Nephron progenitor cell (in vitro differentiated cells): Measurements from ENCODE around the gene DPH2.

Experiments used
- DNase-seq: peaks from one replicate; pipeline ENCODE4 v3.0.0; 2021
- H3K27ac Mint-ChIP-seq: 2 replicates; pipeline ENCODE4 v1.8.0; 2021; ENCODE audit warnings: mild to moderate bottlenecking, moderate library complexity, mixed read lengths
- H3K27me3 Mint-ChIP-seq: 2 replicates; pipeline ENCODE4 v1.8.0; 2021; ENCODE audit warnings: mild to moderate bottlenecking, low read depth, mixed read lengths; ENCODE audit not compliant: poor library complexity
- H3K36me3 Mint-ChIP-seq: 2 replicates; pipeline ENCODE4 v1.8.0; 2021; ENCODE audit warnings: low read depth, mixed read lengths
- H3K4me1 Mint-ChIP-seq: 2 replicates; pipeline ENCODE4 v1.8.0; 2021; ENCODE audit warnings: mixed read lengths
- H3K4me3 Mint-ChIP-seq: 2 replicates; pipeline ENCODE4 v1.8.0; 2021; ENCODE audit warnings: mild to moderate bottlenecking, moderate library complexity, mixed read lengths
- H3K9me3 Mint-ChIP-seq: 2 replicates; pipeline ENCODE4 v1.8.0; 2021; ENCODE audit warnings: mild to moderate bottlenecking, moderate library complexity, mixed read lengths
- TF ChIP-seq, protein P1 (sequence below): fragments of 200-600 bp; sonication (generic); IDR thresholded peaks from 2 replicates; pipeline ENCODE4 v1.5.0; 2021; ENCODE audit warnings: antibody characterized with exemption

DPH2 gene

DNA sequence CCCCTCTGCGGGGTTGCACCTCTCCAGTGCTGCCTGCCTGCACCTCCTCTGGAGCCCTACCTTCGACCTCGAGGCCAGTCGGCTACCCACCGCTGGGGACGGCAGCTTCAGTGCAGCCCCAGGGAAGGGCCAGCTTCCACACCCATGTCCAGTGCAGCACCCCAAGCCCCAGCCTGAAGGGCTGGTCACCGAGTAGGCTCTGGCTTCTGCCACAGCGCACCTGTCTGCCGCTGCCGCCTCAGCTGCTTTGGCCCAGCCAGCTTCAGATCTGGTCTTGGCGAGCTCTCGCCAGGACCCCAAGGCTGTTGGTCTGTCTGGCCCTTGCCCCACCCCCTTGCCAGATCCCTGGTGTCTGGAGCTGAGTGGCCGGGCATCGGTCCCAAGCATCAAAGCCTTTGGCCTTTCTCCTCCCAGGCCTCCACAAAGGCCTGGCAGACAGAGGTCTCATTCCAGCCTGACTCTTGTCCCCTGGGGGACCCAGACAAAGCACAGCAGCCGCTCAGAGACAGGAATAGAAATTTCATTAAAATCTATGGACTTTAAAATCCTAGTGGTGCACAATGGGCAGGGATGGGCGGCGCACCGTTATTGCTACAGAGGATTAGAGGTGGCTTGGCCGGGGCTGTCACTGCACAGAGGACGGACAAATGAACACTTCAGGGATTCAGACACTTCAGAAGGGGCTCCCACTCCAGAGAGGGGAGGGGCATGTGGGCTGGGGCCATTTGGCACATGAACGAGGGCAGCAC lies 26.3 kb downstream of the DPH2 start:
- Mint-ChIP-seq H3K4me3 (peak overlapping the region; percentile 38), H3K4me1 (peaks cover 45% of the 10 kb centered on the region), H3K9me3 (no peaks in the 10 kb centered on the region), H3K36me3 (peaks cover 2% of the 10 kb centered on the region), H3K27ac (peak overlapping the region; percentile 84), H3K27me3 (peaks cover 6% of the 10 kb centered on the region)
- DNase-seq, result no peak
- TF ChIP-seq, protein P1, sequence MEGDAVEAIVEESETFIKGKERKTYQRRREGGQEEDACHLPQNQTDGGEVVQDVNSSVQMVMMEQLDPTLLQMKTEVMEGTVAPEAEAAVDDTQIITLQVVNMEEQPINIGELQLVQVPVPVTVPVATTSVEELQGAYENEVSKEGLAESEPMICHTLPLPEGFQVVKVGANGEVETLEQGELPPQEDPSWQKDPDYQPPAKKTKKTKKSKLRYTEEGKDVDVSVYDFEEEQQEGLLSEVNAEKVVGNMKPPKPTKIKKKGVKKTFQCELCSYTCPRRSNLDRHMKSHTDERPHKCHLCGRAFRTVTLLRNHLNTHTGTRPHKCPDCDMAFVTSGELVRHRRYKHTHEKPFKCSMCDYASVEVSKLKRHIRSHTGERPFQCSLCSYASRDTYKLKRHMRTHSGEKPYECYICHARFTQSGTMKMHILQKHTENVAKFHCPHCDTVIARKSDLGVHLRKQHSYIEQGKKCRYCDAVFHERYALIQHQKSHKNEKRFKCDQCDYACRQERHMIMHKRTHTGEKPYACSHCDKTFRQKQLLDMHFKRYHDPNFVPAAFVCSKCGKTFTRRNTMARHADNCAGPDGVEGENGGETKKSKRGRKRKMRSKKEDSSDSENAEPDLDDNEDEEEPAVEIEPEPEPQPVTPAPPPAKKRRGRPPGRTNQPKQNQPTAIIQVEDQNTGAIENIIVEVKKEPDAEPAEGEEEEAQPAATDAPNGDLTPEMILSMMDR, result no peak

DNA sequence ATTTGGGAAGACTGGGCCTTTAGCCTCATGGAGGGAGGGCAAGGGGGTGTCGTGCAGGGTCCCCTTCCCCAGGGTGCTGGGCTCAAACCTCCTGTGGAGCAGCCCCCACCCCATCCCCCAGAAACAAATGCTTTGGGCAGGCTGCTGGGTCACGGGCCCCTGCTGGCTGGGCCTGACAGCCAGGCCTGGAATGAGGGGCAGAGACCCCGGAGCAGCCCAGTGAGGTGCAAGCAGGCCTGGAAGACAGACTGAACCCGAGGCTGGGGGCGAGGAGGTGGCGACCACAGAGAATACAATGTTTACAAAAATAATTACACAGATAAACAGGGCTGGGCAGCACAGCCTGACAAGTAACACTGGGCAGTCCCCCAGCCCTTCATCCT lies 26.9 kb downstream of the DPH2 start:
- Mint-ChIP-seq H3K9me3 (no peaks in the 10 kb centered on the region), H3K4me1 (peaks cover 45% of the 10 kb centered on the region), H3K36me3 (peaks cover 6% of the 10 kb centered on the region), H3K27me3 (peaks cover 6% of the 10 kb centered on the region), H3K27ac (no peak overlapping the region), H3K4me3 (no peak overlapping the region)
- TF ChIP-seq, protein P1, result no peak
- no peak for DNase-seq

DNA sequence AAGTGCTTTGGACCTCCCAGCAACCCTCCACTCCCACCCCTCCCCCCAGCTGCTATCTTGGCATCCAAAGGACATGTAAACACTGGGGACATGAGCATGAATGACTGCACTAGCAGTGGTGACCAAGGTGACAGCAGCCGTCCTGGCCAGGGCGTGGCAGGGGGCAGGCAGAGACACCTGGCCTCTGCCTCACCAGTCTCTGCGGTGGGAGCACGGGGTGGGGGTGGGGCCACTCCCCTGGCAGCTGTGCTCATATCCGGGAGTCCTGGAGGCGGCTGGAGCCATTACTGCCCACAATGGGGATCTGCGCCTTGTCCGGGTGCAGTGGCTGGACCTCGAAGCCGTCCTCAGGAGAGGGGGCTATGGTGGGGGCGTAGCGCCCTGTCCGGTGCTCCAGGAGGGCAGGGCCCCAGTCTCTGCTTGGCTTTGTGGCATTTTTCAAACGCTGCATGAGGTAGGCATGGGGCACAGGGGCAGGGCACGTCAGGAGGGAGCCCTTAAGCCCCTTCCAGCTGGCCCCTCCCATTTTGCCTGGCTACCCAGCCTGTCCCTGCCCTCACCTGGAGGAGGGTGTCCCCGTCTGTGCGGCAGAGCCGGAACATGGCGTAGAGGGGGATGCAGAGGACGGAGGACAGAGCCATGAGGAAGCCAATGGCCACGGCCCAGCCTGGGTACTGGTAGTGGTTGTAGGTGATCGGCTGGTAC lies 27.6 kb downstream of the DPH2 start:
- DNase-seq, result no peak
- Mint-ChIP-seq H3K4me3 (no peak overlapping the region), H3K27me3 (peaks cover 6% of the 10 kb centered on the region), H3K9me3 (no peaks in the 10 kb centered on the region), H3K4me1 (peaks cover 40% of the 10 kb centered on the region), H3K27ac (no peak overlapping the region), H3K36me3 (peaks cover 11% of the 10 kb centered on the region)
- TF ChIP-seq, protein P1, result no peak

DNA sequence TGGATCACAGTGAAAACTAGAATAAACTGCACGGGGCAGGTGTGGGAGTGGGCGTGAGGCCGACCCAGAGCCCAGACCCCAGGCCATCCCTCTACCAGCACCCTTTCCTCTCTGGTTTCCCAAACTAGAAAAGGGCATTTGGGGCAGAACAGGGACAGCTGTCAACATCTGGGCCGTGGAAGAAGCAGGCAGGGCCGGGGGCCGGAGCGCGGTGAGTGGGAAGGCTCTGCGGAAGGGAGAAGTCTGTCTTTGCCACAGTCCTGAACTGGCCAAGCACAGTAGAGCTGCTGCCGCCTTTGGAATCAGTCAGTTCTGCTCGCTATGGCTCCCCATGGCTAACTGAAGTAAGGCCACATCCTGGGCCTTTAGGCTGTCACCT lies 28.2 kb downstream of the DPH2 start:
- Mint-ChIP-seq H3K36me3 (peaks cover 11% of the 10 kb centered on the region), H3K9me3 (no peaks in the 10 kb centered on the region), H3K27me3 (peaks cover 3% of the 10 kb centered on the region), H3K4me3 (no peak overlapping the region), H3K4me1 (peaks cover 34% of the 10 kb centered on the region), H3K27ac (no peak overlapping the region)
- no peak for DNase-seq
- TF ChIP-seq, protein P1, result no peak

DNA sequence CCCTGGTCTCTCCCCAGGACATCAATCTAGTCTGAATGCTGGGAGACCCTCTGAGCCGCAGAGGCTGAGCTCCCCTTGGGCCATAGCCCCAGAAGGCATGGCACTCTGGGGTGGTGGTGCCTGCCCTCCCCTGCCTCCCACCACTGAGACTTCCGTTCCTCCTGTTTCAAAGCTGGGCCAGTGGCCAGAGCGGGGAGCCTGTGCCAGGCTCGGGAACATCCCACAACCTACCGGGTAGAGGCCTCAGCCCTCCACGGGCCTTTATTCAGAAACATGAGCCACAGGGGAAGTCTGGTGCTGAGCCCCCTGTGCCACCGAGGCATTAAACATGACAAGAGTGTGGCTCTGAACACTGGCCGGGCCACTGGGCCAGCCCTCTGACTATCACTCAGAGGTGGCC lies 29.6 kb downstream of the DPH2 start:
- Mint-ChIP-seq H3K27me3 (no peaks in the 10 kb centered on the region), H3K4me3 (no peak overlapping the region), H3K4me1 (peaks cover 29% of the 10 kb centered on the region), H3K36me3 (peaks cover 11% of the 10 kb centered on the region), H3K9me3 (no peaks in the 10 kb centered on the region), H3K27ac (no peak overlapping the region)
- no peak for DNase-seq
- TF ChIP-seq, protein P1, result no peak
